Measurements from ENCODE around the gene WDR45. TPM values are rescaled to one million over a fixed set of nuclear protein-coding genes. Genes with fewer than 3 reads are reported as not detected.

WDR45 gene
- total and polyA plus RNA-seq, 2 of the 4 experiments (the other 2 are of a cell fraction), result 40.7 to 67.4 TPM

DNA sequence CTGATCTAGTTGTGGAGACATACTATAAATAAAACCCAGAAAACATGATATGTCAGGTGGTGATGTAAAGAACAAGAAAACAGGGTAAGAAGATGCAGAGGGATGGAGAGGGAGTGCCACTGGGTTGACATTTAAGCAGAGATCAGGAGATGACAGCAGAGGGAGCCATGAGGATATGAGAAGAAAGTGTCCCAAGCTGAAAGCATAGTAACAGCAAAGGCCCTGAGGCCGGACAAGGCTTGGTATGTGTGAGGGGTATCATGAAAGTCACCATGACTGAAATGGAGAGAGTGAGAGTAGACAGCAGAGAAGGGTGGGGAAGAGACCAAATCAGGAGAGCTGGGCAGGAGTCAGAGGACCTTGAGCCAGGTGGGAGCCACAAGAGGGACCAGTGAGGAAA is 40.4 kb upstream of the WDR45 start:
- Histone ChIP-seq H2BK20ac (ENCODE audit: low read depth, low read length) (no peak overlapping the region), H3K56ac (ENCODE audit: extremely low read depth, insufficient read depth, low read length) (no peak overlapping the region), H3K4ac (ENCODE audit: low read depth, low read length) (no peak overlapping the region), H3K27ac (ENCODE audit: insufficient read depth, low read length) (no peak overlapping the region), H2BK5ac (ENCODE audit: low read depth, low read length, poor library complexity, severe bottlenecking) (no peak overlapping the region), H3K9me1 (ENCODE audit: insufficient read depth, low read length) (no peaks in the 10 kb centered on the region), H2AK9ac (replicated peaks; ENCODE audit: low read depth, low read length, poor library complexity) (no peak overlapping the region), H3K36me3 (ENCODE audit: control insufficient read depth, insufficient read depth, low read length) (peaks cover 14% of the 10 kb centered on the region), H2AK5ac (ENCODE audit: low read depth, low read length) (no peak overlapping the region), H4K91ac (ENCODE audit: insufficient read depth, low read depth, low read length) (no peak overlapping the region), H3K4me3 (ENCODE audit: insufficient read depth, low read depth, low read length) (no peak overlapping the region), H3K27me3 (ENCODE audit: control insufficient read depth, insufficient read depth, low read length) (no peaks in the 10 kb centered on the region), H3K14ac (replicated peaks; ENCODE audit: low read depth, low read length) (no peak overlapping the region), H2BK120ac (ENCODE audit: low read depth, low read length) (no peak overlapping the region), H4K5ac (ENCODE audit: low read depth, low read length) (no peak overlapping the region), H3K9me3 (ENCODE audit: control insufficient read depth, insufficient read depth, low read length) (no peaks in the 10 kb centered on the region), H3K4me2 (ENCODE audit: low read depth, low read length) (no peak overlapping the region), H3K79me1 (ENCODE audit: low read depth in 1 of 2, low read length in 2 of 2) (peaks cover 3 to 12% of the 10 kb centered on the region in 2 experiments; a peak in 1 of 4 replicates), H3K4me1 (ENCODE audit: control insufficient read depth, insufficient read depth, low read length) (no peaks in the 10 kb centered on the region), H2BK15ac (ENCODE audit: low read depth, low read length) (no peak overlapping the region), H3K9ac (ENCODE audit: low read depth, low read length) (no peak overlapping the region), H4K8ac (ENCODE audit: low read depth in 2 of 2, low read length in 2 of 2) (no peak overlapping the region), H3K23ac (ENCODE audit: low read depth, low read length) (no peak overlapping the region), H4K20me1 (ENCODE audit: insufficient read depth, low read length) (no peaks in the 10 kb centered on the region), H3K18ac (ENCODE audit: low read depth, low read length) (no peak overlapping the region), H2AFZ (replicated peaks; ENCODE audit: low read length, poor library complexity) (no peak overlapping the region)
- intact Hi-C loops (cut with micrococcal nuclease) (no loop called here), in situ Hi-C loops (cut with MboI; ENCODE audit: low sequenced_read_pairs) (no loop called here), dilution Hi-C loops (cut with HindIII; ENCODE audit: low sequenced_read_pairs, unreplicated experiment) (no loop called here)
- CTCF ChIA-PET, result interaction anchor here (0.5 kb wide), 1 partner anchor 85 kb away, joined by 3 read pairs; no protein-coding TSS in a partner anchor
- ATAC-seq (ENCODE audit: low read depth) (no peak), DNase-seq (no peak)
- POLR2A ChIA-PET (ENCODE audit: unreplicated experiment), result no interaction called here
- WGBS, 2 experiments (ENCODE audit: extremely low coverage in 2 of 2, insufficient read length in 1 of 2), result no CpG with 5 or more reads among the region's 1 CpG
- TF ChIP-seq CHD1 (IDR thresholded peaks at IDR 0.05; ENCODE audit: low read depth, low read length) (no peak), RFX5 (IDR thresholded peaks at IDR 0.05; ENCODE audit: low read depth, low read length) (no peak), RCOR1 (IDR thresholded peaks at IDR 0.05; ENCODE audit: insufficient replicate concordance, low read length) (no peak), CEBPB (IDR thresholded peaks at IDR 0.05; ENCODE audit: low read depth, low read length) (no peak), MAFK (IDR thresholded peaks at IDR 0.05; ENCODE audit: low read depth, low read length) (no peak), ELK1 (IDR thresholded peaks at IDR 0.05; ENCODE audit: borderline replicate concordance, low read depth, low read length) (no peak), NFE2L2 (IDR thresholded peaks at IDR 0.05; ENCODE audit: low read depth, low read length) (no peak), MAZ (IDR thresholded peaks at IDR 0.05; ENCODE audit: borderline replicate concordance, low read depth, low read length) (no peak), SMC3 (IDR thresholded peaks at IDR 0.05; ENCODE audit: low read depth, low read length) (no peak), CTCF (conservative IDR thresholded peaks at IDR 0.05; ENCODE audit: low read depth, low read length) (no peak)
- no TSS peak for BruUV-seq (replicated peaks)

Measured in IMR-90 (cell line).